Retinal pigment epithelial cell (primary cell): ENCODE measurements around the gene SGMS1.

ENCODE experiments used
- DNase-seq: peaks from one replicate; pipeline ENCODE4 v3.0.0-alpha.2; 2010; ENCODE audit warnings: low read depth
- H3K4me3 ChIP-seq: 2 replicates; pipeline ENCODE4 v1.5.1; 2011; ENCODE audit warnings: mild to moderate bottlenecking, low read length, control low read depth, moderate library complexity
- TF ChIP-seq, protein P1 (sequence below): conservative IDR thresholded peaks from 2 replicates; pipeline ENCODE4 v1.5.1; 2011; ENCODE audit warnings: low read depth, low read length, control low read depth, inconsistent platforms

The SGMS1 gene

GRCh38 chr10:50260791-50261281 lies 362.9 kb downstream of the SGMS1 start:
- no peak for DNase-seq
- TF ChIP-seq, protein P1, sequence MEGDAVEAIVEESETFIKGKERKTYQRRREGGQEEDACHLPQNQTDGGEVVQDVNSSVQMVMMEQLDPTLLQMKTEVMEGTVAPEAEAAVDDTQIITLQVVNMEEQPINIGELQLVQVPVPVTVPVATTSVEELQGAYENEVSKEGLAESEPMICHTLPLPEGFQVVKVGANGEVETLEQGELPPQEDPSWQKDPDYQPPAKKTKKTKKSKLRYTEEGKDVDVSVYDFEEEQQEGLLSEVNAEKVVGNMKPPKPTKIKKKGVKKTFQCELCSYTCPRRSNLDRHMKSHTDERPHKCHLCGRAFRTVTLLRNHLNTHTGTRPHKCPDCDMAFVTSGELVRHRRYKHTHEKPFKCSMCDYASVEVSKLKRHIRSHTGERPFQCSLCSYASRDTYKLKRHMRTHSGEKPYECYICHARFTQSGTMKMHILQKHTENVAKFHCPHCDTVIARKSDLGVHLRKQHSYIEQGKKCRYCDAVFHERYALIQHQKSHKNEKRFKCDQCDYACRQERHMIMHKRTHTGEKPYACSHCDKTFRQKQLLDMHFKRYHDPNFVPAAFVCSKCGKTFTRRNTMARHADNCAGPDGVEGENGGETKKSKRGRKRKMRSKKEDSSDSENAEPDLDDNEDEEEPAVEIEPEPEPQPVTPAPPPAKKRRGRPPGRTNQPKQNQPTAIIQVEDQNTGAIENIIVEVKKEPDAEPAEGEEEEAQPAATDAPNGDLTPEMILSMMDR, result no peak
- no peak overlapping the region for H3K4me3 ChIP-seq
